B cell (primary cell): Measurements from ENCODE around the gene HMG20A. TPM values are rescaled to one million over a fixed set of nuclear protein-coding genes. Genes with fewer than 3 reads are reported as not detected.

Experiments
- ATAC-seq: fragments of 200-7000 bp; cut with Tn5 transposase; one replicate; pipeline ENCODE4 v1.10.0; 2021; ENCODE audit warnings: low read depth, mild to moderate bottlenecking, moderate number of reproducible peaks, moderate library complexity
- CTCF ChIA-PET: fragments of 350-600 bp; sonication (Branson Sonifier 250); formaldehyde crosslinking; loops from one replicate; lab custom pipeline; 2021; ENCODE audit warnings: antibody characterized with exemption, inconsistent platforms; lab: Charles Lee
- POLR2A ChIA-PET: fragments of 350-600 bp; sonication (Branson Sonifier 250); formaldehyde crosslinking; loops from one replicate; lab custom pipeline; 2021; ENCODE audit warnings: antibody characterized with exemption; lab: Charles Lee
- DNase-seq: peaks from one replicate; pipeline ENCODE4 v3.0.0; 2013
- H2AFZ ChIP-seq: 2 replicates; pipeline ENCODE4 v1.6.1; 2012; ENCODE audit warnings: mild to moderate bottlenecking, low read depth, low read length; ENCODE audit not compliant: insufficient read depth, poor library complexity, severe bottlenecking
- H3K27ac ChIP-seq, 2 donors: 1 replicate in 1 of 2; 2 replicates in 1 of 2; pipeline ENCODE4 v1.5.1; 2012 to 2013; ENCODE audit warnings: low read length in 2 of 2, mild to moderate bottlenecking in 2 of 2, moderate library complexity in 1 of 2
- H3K27me3 ChIP-seq, 4 experiments: fragments of 200-600 bp in 1 of 4; sonication (generic) in 1 of 4; replicated peaks in 1 of 4; 1 replicate in 2 of 4; 2 replicates in 2 of 4; pipeline versions ENCODE4 v1.6.1 to v1.7.0; 2013 to 2016; ENCODE audit warnings: low read length in 3 of 4, mild to moderate bottlenecking in 2 of 4, mixed read lengths in 1 of 4, moderate library complexity in 1 of 4; ENCODE audit not compliant: insufficient read depth in 4 of 4, control insufficient read depth in 3 of 4; ENCODE audit errors: control extremely low read depth in 1 of 4
- H3K36me3 ChIP-seq, 2 experiments: replicated peaks in 1 of 2; 1 replicate in 1 of 2; 2 replicates in 1 of 2; pipeline versions ENCODE4 v1.6.1 to v1.7.1; 2013; ENCODE audit warnings: low read length in 1 of 2; ENCODE audit not compliant: insufficient read depth in 2 of 2, control insufficient read depth in 1 of 2; ENCODE audit errors: control extremely low read depth in 1 of 2, extremely low read depth in 1 of 2
- H3K4me1 ChIP-seq, 2 donors: fragments of 200-600 bp in 1 of 2; sonication (generic) in 1 of 2; 1 replicate in 1 of 2; 2 replicates in 1 of 2; pipeline versions ENCODE4 v1.5.1 to v1.6.1; 2013 to 2017; ENCODE audit warnings: low read length in 2 of 2; ENCODE audit not compliant: control insufficient read depth in 2 of 2, insufficient read depth in 2 of 2
- H3K4me2 ChIP-seq: replicated peaks from 2 replicates; pipeline ENCODE3; 2012; ENCODE audit warnings: mild to moderate bottlenecking, low read depth, low read length; ENCODE audit not compliant: poor library complexity, severe bottlenecking
- H3K4me3 ChIP-seq, 5 experiments: fragments of 200-600 bp in 1 of 5; sonication (generic) in 1 of 5; 1 replicate in 3 of 5; 2 replicates in 2 of 5; pipeline versions ENCODE4 v1.5.1 to v1.7.0; 2011 to 2016; ENCODE audit warnings: low read length in 4 of 5, mild to moderate bottlenecking in 4 of 5, low read depth in 2 of 5, control low read depth in 1 of 5, moderate library complexity in 1 of 5; ENCODE audit not compliant: insufficient read depth in 1 of 5; ENCODE audit errors: control extremely low read depth in 1 of 5, extremely low read depth in 1 of 5
- H3K79me2 ChIP-seq: fragments of 200-600 bp; sonication (generic); one replicate; pipeline ENCODE4 v1.6.0; 2016; ENCODE audit warnings: low read length; ENCODE audit not compliant: control insufficient read depth, insufficient read depth
- H3K9ac ChIP-seq: fragments of 200-600 bp; sonication (generic); 2 replicates; pipeline ENCODE4 v1.6.1; 2017; ENCODE audit warnings: mild to moderate bottlenecking, low read length, moderate library complexity
- H3K9me3 ChIP-seq, 3 donors: one replicate each; pipeline versions ENCODE4 v1.6.1 to v1.7.1; 2013; ENCODE audit warnings: low read length in 2 of 3; ENCODE audit not compliant: control insufficient read depth in 2 of 3, insufficient read depth in 1 of 3; ENCODE audit errors: control extremely low read depth in 1 of 3
- H4K20me1 ChIP-seq: 2 replicates; pipeline ENCODE4 v1.6.0; 2012; ENCODE audit warnings: mild to moderate bottlenecking, low read length; ENCODE audit not compliant: insufficient read depth, control insufficient read depth, poor library complexity, severe bottlenecking
- H3K27ac Mint-ChIP-seq: one replicate; pipeline ENCODE4 v1.8.0; 2021; ENCODE audit warnings: mixed read lengths
- H3K27me3 Mint-ChIP-seq: one replicate; pipeline ENCODE4 v1.8.0; 2021; ENCODE audit warnings: mixed read lengths
- H3K4me1 Mint-ChIP-seq: one replicate; pipeline ENCODE4 v1.8.0; 2021; ENCODE audit warnings: mixed read lengths
- H3K4me3 Mint-ChIP-seq: one replicate; pipeline ENCODE4 v1.8.0; 2021; ENCODE audit warnings: mixed read lengths
- H3K9me3 Mint-ChIP-seq: one replicate; pipeline ENCODE4 v1.8.0; 2022; ENCODE audit warnings: mixed read lengths; ENCODE audit not compliant: insufficient read depth
- CTCF ChIP-seq: fragments of 200-600 bp; IDR thresholded peaks from one replicate; pipeline ENCODE4 v1.8.0; 2022; ENCODE audit warnings: antibody characterized with exemption, mild to moderate bottlenecking
- EZH2 ChIP-seq: IDR thresholded peaks from 2 replicates; pipeline ENCODE4 v1.6.1; 2012; ENCODE audit warnings: borderline replicate concordance, low read depth, mild to moderate bottlenecking, moderate library complexity, low read length; ENCODE audit not compliant: insufficient read depth, poor library complexity, severe bottlenecking
- WGBS: methylation state at CpG from one replicate; pipeline ENCODE4 v1.1.5; 2013; ENCODE audit warnings: missing lambda C conversion rate; ENCODE audit not compliant: insufficient coverage; 5-methylcytosine and 5-hydroxymethylcytosine counted together
- intact Hi-C: fragments of 100-400 bp; cut with micrococcal nuclease; formaldehyde crosslinking; loops from one replicate; pipeline ENCODE4 v1.10.0; 2022
- polyA plus RNA-seq: library from polyadenylated mRNA; depleted of rRNA; stranded (reverse); fragments of >200 nt; gene quantifications from 2 replicates; pipeline ENCODE4 v1.2.3, GENCODE V29; 2012
- total RNA-seq, 2 donors: library from RNA; stranded (reverse); fragments of 120-200 nt in 1 of 2; gene quantifications; 1 replicate in 1 of 2; 2 replicates in 1 of 2; pipeline versions ENCODE4 v1.2.3 to v1.2.4, GENCODE V29; 2013 to 2022

HMG20A gene
- total and polyA plus RNA-seq, 2 donors (not counting 1 experiment from before 2014, with no cell fraction given), result 26.1 to 63.5 TPM

DNA sequence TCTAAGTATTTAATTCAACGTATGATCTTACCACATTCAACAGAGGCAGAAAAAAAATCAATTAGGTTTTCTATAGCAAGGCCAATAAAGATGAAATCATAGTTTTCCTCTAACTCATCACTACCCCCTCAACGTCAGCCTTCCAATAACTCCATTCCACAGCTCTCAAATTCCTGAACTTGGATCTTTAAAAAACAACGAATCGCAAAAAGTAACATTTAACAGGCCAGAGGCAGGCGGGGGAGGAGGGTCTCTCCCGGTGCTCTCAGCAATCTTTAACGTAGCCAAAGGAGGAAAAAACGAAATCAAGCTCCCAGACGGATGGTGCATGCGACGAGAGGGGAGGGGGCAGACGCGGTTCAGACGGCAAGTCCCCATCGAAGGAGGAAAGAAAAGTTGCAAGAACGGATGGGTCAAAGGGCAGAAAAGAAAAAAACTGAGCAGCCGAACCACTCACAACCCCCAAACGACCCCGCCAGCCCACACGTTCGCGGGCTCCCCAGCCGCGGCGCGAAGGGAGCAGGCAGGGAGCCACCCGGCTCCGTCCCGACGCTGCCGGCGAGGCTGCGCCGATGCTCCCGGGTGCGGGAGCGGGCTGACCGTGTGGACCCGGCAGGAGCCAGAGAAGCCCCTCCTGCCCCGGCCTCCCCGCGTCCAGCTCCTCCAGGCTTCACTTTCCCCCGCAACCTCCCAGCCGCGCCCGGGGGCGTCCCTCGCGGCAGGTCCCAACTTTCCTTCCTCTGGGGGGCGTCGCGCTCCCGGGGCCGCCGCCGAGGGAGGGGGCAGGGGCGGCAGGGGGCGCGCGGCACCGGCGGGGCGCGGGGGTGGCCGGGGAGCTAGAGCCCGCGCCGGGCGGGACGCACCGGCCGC lies 1.5 kb upstream of the HMG20A start:
- TF ChIP-seq CTCF, result peak; percentile 15
- no peak for TF ChIP-seq EZH2
- H3K4me1 Mint-ChIP-seq, result peaks cover 49% of the 10 kb centered on the region
- ATAC-seq, result no peak
- H4K20me1 ChIP-seq, result no peaks in the 10 kb centered on the region
- peaks cover 16 to 17% of the 10 kb centered on the region in 2 donors for H3K4me1 ChIP-seq
- peak overlapping the region in 1 of 2 donors; percentile 71 for H3K27ac ChIP-seq
- ChIA-PET CTCF (interaction anchor here (0.8 to 1.8 kb wide), 5 partner anchors 10 to 386 kb away, joined by 3 to 5 read pairs (median 3); no protein-coding TSS in a partner anchor), POLR2A (interaction anchor here (1.3 kb wide), 1 partner anchor 9 kb away, joined by 5 read pairs; no protein-coding TSS in a partner anchor)
- H3K4me2 ChIP-seq, result peak overlapping the region; percentile 73
- intact Hi-C loops, result no loop called here
- H3K36me3 ChIP-seq, result peaks cover 0 to 3% of the 10 kb centered on the region in 2 experiments
- H3K79me2 ChIP-seq, result peaks cover 81% of the 10 kb centered on the region
- peak overlapping the region; percentile 96 for H3K4me3 Mint-ChIP-seq
- no peaks in the 10 kb centered on the region for H3K27me3 ChIP-seq
- H3K9ac ChIP-seq, result peak overlapping the region; percentile 73
- peak overlapping the region; percentile 60 to 91 (median 76) for H3K4me3 ChIP-seq
- no peaks in the 10 kb centered on the region for H3K27me3 Mint-ChIP-seq
- peak overlapping the region; percentile 79 for H2AFZ ChIP-seq
- H3K9me3 Mint-ChIP-seq, result no peaks in the 10 kb centered on the region
- no peaks in the 10 kb centered on the region for H3K9me3 ChIP-seq
- WGBS, result 2% methylated on average over 69 of the region's 72 CpGs
- H3K27ac Mint-ChIP-seq, result peak overlapping the region; percentile 96
- no peak for DNase-seq
